ENCODE results near the gene VPS13C. TPM values are rescaled to one million over a fixed set of nuclear protein-coding genes. Genes with fewer than 3 reads are reported as not detected.
A peak's percentile ranks its signal among the peaks of the same experiment; 100 is the strongest.

The VPS13C gene
- total RNA-seq, 1 donor from 2014 or later, result 51.6 TPM

DNA sequence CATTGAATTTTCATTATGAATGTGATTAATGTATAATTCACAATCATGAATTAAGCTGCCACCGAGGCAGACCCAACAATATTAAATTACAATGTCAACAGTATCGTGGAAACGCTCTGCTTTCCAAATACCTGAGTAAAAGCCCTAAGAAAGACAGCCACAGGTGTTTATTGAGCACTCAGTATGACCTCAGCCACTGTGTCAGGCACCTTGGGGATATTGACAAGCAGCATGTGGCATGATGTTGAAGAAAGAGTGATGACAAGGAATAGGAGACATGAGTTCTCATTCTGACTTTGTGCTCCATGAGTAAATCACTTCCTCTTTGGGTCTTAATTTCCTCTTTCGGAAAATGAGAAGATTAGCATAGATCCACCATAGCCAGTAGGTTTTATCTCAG is 19.3 kb upstream of the VPS13C start:
- H3K27ac ChIP-seq, result no peak overlapping the region
- H4K20me1 ChIP-seq (ENCODE audit: low read depth), result no peaks in the 10 kb centered on the region
- no peaks in the 10 kb centered on the region for H3K4me1 ChIP-seq
- H3K9ac ChIP-seq, result no peak overlapping the region
- no peaks in the 10 kb centered on the region for H3K9me3 Mint-ChIP-seq
- H3K36me3 ChIP-seq, result no peaks in the 10 kb centered on the region
- no peak overlapping the region for H3K4me2 ChIP-seq
- H3K36me3 Mint-ChIP-seq, result no peaks in the 10 kb centered on the region
- no peak overlapping the region for H3K4me3 Mint-ChIP-seq
- no peak for TF ChIP-seq EZH2phosphoT487 (IDR thresholded peaks at IDR 0.05)
- TF ChIP-seq EZH2 (IDR thresholded peaks at IDR 0.05), result no peak
- TF ChIP-seq, protein P1, sequence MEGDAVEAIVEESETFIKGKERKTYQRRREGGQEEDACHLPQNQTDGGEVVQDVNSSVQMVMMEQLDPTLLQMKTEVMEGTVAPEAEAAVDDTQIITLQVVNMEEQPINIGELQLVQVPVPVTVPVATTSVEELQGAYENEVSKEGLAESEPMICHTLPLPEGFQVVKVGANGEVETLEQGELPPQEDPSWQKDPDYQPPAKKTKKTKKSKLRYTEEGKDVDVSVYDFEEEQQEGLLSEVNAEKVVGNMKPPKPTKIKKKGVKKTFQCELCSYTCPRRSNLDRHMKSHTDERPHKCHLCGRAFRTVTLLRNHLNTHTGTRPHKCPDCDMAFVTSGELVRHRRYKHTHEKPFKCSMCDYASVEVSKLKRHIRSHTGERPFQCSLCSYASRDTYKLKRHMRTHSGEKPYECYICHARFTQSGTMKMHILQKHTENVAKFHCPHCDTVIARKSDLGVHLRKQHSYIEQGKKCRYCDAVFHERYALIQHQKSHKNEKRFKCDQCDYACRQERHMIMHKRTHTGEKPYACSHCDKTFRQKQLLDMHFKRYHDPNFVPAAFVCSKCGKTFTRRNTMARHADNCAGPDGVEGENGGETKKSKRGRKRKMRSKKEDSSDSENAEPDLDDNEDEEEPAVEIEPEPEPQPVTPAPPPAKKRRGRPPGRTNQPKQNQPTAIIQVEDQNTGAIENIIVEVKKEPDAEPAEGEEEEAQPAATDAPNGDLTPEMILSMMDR (IDR thresholded peaks at IDR 0.05), result no peak
- H3K4me1 Mint-ChIP-seq, result peaks cover 10% of the 10 kb centered on the region
- no peak overlapping the region for H3K27ac Mint-ChIP-seq
- H3F3A ChIP-seq (ENCODE audit: low read depth), result no peaks in the 10 kb centered on the region
- H3K4me3 ChIP-seq, result no peak overlapping the region
- no peak overlapping the region for H2AFZ ChIP-seq (replicated peaks)
- DNase-seq (ENCODE audit: low spot score), result no peak
- no peaks in the 10 kb centered on the region for H3K9me3 ChIP-seq (ENCODE audit: low read depth)
- no peaks in the 10 kb centered on the region for H3K79me2 ChIP-seq (ENCODE audit: low read depth)
- peaks cover 3% of the 10 kb centered on the region for H3K27me3 Mint-ChIP-seq (ENCODE audit: insufficient read depth, low read depth)
- H3K27me3 ChIP-seq, result no peaks in the 10 kb centered on the region

DNA sequence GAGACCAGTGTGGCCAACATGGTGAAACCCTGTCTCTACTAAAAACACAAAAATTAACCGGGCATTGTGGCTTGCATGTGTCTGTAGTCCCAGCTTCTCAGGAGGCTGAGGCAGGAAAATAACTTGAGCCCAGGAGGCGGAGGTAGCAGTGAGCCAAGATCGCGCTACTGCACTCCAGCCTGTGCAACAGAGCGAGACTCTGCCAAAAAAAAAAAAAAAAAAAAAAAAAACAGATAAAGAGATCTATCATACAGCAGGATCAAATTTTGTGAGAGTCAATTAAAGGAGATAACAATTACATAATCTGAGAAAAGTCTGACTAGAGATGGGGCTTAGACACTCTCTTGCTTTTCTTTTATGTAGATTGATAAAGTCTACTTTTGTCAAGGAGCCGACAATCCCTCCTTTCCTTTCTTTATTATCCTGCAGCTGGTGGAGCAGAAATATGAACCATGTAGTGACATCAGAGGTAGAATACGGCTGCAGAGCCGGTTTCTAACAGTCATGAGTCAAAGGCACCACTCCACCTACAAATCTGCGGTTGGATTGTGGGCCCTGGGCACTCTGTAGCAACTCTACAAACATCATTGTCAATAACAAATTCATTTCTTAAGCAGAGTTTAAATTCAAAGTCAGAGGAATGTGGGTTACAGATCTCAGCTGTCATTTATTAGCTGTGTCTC is 15.5 kb upstream of the VPS13C start:
- no peaks in the 10 kb centered on the region for H3K4me1 ChIP-seq
- no peaks in the 10 kb centered on the region for H3K36me3 Mint-ChIP-seq
- no peaks in the 10 kb centered on the region for H3K4me1 Mint-ChIP-seq
- H3K4me3 Mint-ChIP-seq, result no peak overlapping the region
- no peak for DNase-seq (ENCODE audit: low spot score)
- H3K27me3 ChIP-seq, result peaks cover 5% of the 10 kb centered on the region
- peaks cover 3% of the 10 kb centered on the region for H3K27me3 Mint-ChIP-seq (ENCODE audit: insufficient read depth, low read depth)
- no peak overlapping the region for H3K4me3 ChIP-seq
- no peak overlapping the region for H3K27ac Mint-ChIP-seq
- TF ChIP-seq EZH2 (IDR thresholded peaks at IDR 0.05), result no peak
- TF ChIP-seq EZH2phosphoT487 (IDR thresholded peaks at IDR 0.05), result no peak
- TF ChIP-seq, protein P1 (IDR thresholded peaks at IDR 0.05), result no peak
- H2AFZ ChIP-seq (replicated peaks), result no peak overlapping the region
- no peak overlapping the region for H3K4me2 ChIP-seq
- H3K27ac ChIP-seq, result no peak overlapping the region
- H3K9me3 Mint-ChIP-seq, result no peaks in the 10 kb centered on the region
- H3K79me2 ChIP-seq (ENCODE audit: low read depth), result no peaks in the 10 kb centered on the region
- no peaks in the 10 kb centered on the region for H3K9me3 ChIP-seq (ENCODE audit: low read depth)
- no peaks in the 10 kb centered on the region for H4K20me1 ChIP-seq (ENCODE audit: low read depth)
- no peak overlapping the region for H3K9ac ChIP-seq
- no peaks in the 10 kb centered on the region for H3K36me3 ChIP-seq
- H3F3A ChIP-seq (ENCODE audit: low read depth), result no peaks in the 10 kb centered on the region

DNA sequence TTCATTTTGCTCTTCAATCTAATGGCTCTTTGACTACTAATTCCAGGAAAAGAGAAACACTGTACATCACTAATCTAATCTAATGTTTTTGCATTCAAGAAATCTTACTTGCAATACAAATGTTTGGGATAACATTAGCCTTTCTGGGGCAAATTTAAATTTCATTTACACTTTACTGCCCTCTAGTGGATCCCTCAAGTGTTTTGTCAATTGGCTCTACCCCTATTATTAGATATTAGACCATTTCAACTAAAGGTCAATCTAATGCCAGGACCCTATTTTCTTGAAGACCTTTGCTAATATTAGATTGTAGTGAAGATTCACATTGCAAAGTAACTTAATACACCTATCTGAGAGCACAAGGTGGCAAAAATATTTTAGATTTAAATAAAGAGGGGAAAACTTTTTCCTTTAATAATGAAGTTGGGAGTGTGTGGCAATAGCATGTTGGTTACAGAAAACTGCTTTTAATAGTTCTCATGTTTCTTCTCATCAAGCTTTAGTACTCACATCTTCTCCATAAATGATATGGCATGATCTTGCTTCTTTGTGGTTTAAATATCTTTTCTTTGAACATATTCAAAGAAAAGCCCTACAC is 11.6 kb upstream of the VPS13C start:
- H3K4me2 ChIP-seq, result no peak overlapping the region
- no peaks in the 10 kb centered on the region for H3K36me3 Mint-ChIP-seq
- peaks cover 44% of the 10 kb centered on the region for H3K27me3 ChIP-seq
- H3K4me3 ChIP-seq, result no peak overlapping the region
- H3K36me3 ChIP-seq, result no peaks in the 10 kb centered on the region
- no peak overlapping the region for H3K27ac ChIP-seq
- DNase-seq (ENCODE audit: low spot score), result peak; percentile 56
- no peak overlapping the region for H3K9ac ChIP-seq
- H3K9me3 ChIP-seq (ENCODE audit: low read depth), result no peaks in the 10 kb centered on the region
- H3K27ac Mint-ChIP-seq, result no peak overlapping the region
- H3K4me3 Mint-ChIP-seq, result no peak overlapping the region
- H3K4me1 Mint-ChIP-seq, result peaks cover 11% of the 10 kb centered on the region
- no peak overlapping the region for H2AFZ ChIP-seq (replicated peaks)
- H3K27me3 Mint-ChIP-seq (ENCODE audit: insufficient read depth, low read depth), result peaks cover 17% of the 10 kb centered on the region
- H3K4me1 ChIP-seq, result peaks cover 12% of the 10 kb centered on the region
- peaks cover 18% of the 10 kb centered on the region for H3F3A ChIP-seq (ENCODE audit: low read depth)
- no peaks in the 10 kb centered on the region for H3K79me2 ChIP-seq (ENCODE audit: low read depth)
- H4K20me1 ChIP-seq (ENCODE audit: low read depth), result peaks cover 14% of the 10 kb centered on the region
- no peaks in the 10 kb centered on the region for H3K9me3 Mint-ChIP-seq
- TF ChIP-seq EZH2 (IDR thresholded peaks at IDR 0.05) (no peak), EZH2phosphoT487 (IDR thresholded peaks at IDR 0.05) (no peak)
- TF ChIP-seq, protein P1 (IDR thresholded peaks at IDR 0.05), result peak; percentile 81

Data from neural progenitor cell (in vitro differentiated cells).